HepG2 (cell line): Measurements from ENCODE around the gene ZNF792. TPM values are rescaled to one million over a fixed set of nuclear protein-coding genes. Genes with fewer than 3 reads are reported as not detected.
"Not testable (repeated sequence)": the region's sequence is repeated elsewhere in the genome, so short reads cannot be mapped to it uniquely, and the experiment has no call there.

Experiments used
- ATAC-seq: fragments of 200-7000 bp; cut with Tn5 transposase; 3 replicates; pipeline ENCODE4 v1.9.1; 2020; ENCODE audit warnings: mild to moderate bottlenecking, moderate library complexity
- BruUV-seq: library from RNA; stranded (reverse); fragments of 400-500 nt; replicated peaks from 2 replicates; lab custom pipeline; 2021; lab: Mats Ljungman, UMichigan
- CTCF ChIA-PET: fragments of 300-600 bp; formaldehyde crosslinking; extraction: SDS; loops from one replicate; lab custom pipeline; 2021; ENCODE audit warnings: low total read pairs, inconsistent platforms, low intra/inter-chr PET ratio; lab: Yijun Ruan, JAX
- POLR2A ChIA-PET: fragments of 350-600 bp; sonication (Branson Sonifier 250); formaldehyde crosslinking; loops from one replicate; lab custom pipeline; 2020; ENCODE audit warnings: antibody characterized with exemption, inconsistent platforms; lab: Yijun Ruan, JAX
- DNase-seq: peaks from one replicate; pipeline ENCODE4 v3.0.0-alpha.2; 2015; ENCODE audit warnings: low spot score
- FAIRE-seq: peaks from 3 replicates; lab custom pipeline; 2011; peaks lifted over from hg19 to GRCh38; lab: Jason Lieb, UNC
- H2AFZ ChIP-seq: one replicate; pipeline ENCODE4 v1.6.1; 2011; ENCODE audit warnings: low read length, inconsistent platforms
- H3K27ac ChIP-seq: fragments of 300-600 bp; 3 replicates; pipeline ENCODE4 v1.8.0; 2011; ENCODE audit warnings: mixed run types, mild to moderate bottlenecking, mixed read lengths, low read length, inconsistent platforms; ENCODE audit not compliant: insufficient read depth; ENCODE audit errors: extremely low read length
- H3K27me3 ChIP-seq, 2 experiments: fragments of 200-600 bp in 1 of 2; 2 replicates in 1 of 2; 3 replicates in 1 of 2; pipeline versions ENCODE4 v1.6.0 to v1.8.0; 2011; ENCODE audit warnings: low read length in 2 of 2, mild to moderate bottlenecking in 2 of 2, moderate library complexity in 2 of 2, inconsistent platforms in 1 of 2; ENCODE audit not compliant: insufficient read depth in 2 of 2, control insufficient read depth in 1 of 2
- H3K36me3 ChIP-seq, 2 experiments: fragments of 200-600 bp in 1 of 2; replicated peaks in 1 of 2; 2 replicates in 1 of 2; 3 replicates in 1 of 2; pipeline versions ENCODE4 v1.5.1 to v1.8.0; 2011; ENCODE audit warnings: low read length in 2 of 2, inconsistent platforms in 1 of 2; ENCODE audit not compliant: insufficient read depth in 2 of 2, control insufficient read depth in 1 of 2
- H3K4me1 ChIP-seq: 2 replicates; pipeline ENCODE4 v1.5.1; 2012; ENCODE audit warnings: low read length, inconsistent platforms; ENCODE audit not compliant: insufficient read depth
- H3K4me2 ChIP-seq: 2 replicates; pipeline ENCODE4 v1.6.0; 2011; ENCODE audit warnings: low read depth, low read length, inconsistent platforms
- H3K4me3 ChIP-seq, 3 experiments: fragments of 200-600 bp in 1 of 3; sonication (generic), shearing (Covaris generic) in 1 of 3; replicated peaks in 1 of 3; 2 replicates each; pipeline ENCODE4 v1.5.1; 2011 to 2016; ENCODE audit warnings: low read length in 3 of 3, inconsistent platforms in 2 of 3, low read depth in 2 of 3, mild to moderate bottlenecking in 2 of 3, control low read depth in 1 of 3, mixed read lengths in 1 of 3; ENCODE audit not compliant: insufficient read depth in 1 of 3
- H3K79me2 ChIP-seq: one replicate; pipeline ENCODE4 v1.6.1; 2011; ENCODE audit warnings: low read length, inconsistent platforms; ENCODE audit not compliant: insufficient read depth
- H3K9ac ChIP-seq: 2 replicates; pipeline ENCODE4 v1.6.0; 2011; ENCODE audit warnings: mild to moderate bottlenecking, low read depth, low read length, inconsistent platforms; ENCODE audit not compliant: insufficient read depth
- H3K9me3 ChIP-seq: 2 replicates; pipeline ENCODE4 v1.5.1; 2012; ENCODE audit warnings: mild to moderate bottlenecking, low read length
- H4K20me1 ChIP-seq: 2 replicates; pipeline ENCODE4 v1.6.0; 2011; ENCODE audit warnings: inconsistent platforms, mild to moderate bottlenecking, low read length, moderate library complexity; ENCODE audit not compliant: insufficient read depth
- ZFP41 ChIP-seq: sonication (generic); formaldehyde crosslinking; IDR thresholded peaks from 2 replicates; pipeline ENCODE4 v1.4.0; 2020; ENCODE audit warnings: mild to moderate bottlenecking, missing genetic modification reagents, borderline replicate concordance
- ZNF121 ChIP-seq: sonication (generic); formaldehyde crosslinking; IDR thresholded peaks from 2 replicates; pipeline ENCODE4 v1.5.0; 2020; ENCODE audit warnings: mild to moderate bottlenecking, missing genetic modification reagents
- WGBS: methylation state at CpG from one replicate; pipeline ENCODE4 v1.1.6; 2017; ENCODE audit warnings: low lambda C conversion rate; 5-methylcytosine and 5-hydroxymethylcytosine counted together
- in situ Hi-C: cut with HindIII; loops from 2 replicates; pipeline ENCODE4 v1.10.0; 2017; ENCODE audit warnings: low pct_unique_long_range_greater_than_20kb; ENCODE audit not compliant: extremely low pct_ligation_motif_present
- intact Hi-C: fragments of 100-400 bp; cut with micrococcal nuclease; formaldehyde crosslinking; loops from one replicate; pipeline ENCODE4 v1.10.0; 2022; ENCODE audit not compliant: unreplicated experiment
- polyA plus RNA-seq, 8 experiments: library from polyadenylated mRNA; depleted of rRNA in 3 of 8; stranded (reverse) in 7 of 8; unstranded in 1 of 8; fragments of >200 nt; fragmentation: Illumina TruSeq in 4 of 8; extraction: Trizol in 4 of 8; gene quantifications; 2 replicates each; pipeline versions ENCODE4 v1.2.1 to v1.2.3, GENCODE V29; 2011 to 2016; ENCODE audit warnings: low read depth in 4 of 8, missing spikeins in 1 of 8, mixed read lengths in 1 of 8; ENCODE audit not compliant: insufficient read depth in 1 of 8
- total RNA-seq, 5 experiments: library from RNA; depleted of rRNA; stranded (reverse); fragments of >200 nt; fragmentation: Illumina TruSeq; extraction: Trizol; gene quantifications; 2 replicates each; pipeline ENCODE4 v1.2.3, GENCODE V29; 2016; ENCODE audit warnings: low read depth in 1 of 5
- TF ChIP-seq, protein P1 (sequence below): sonication (generic); formaldehyde crosslinking; IDR thresholded peaks from 2 replicates; pipeline ENCODE4 v1.5.1; 2020; ENCODE audit warnings: mild to moderate bottlenecking, missing genetic modification reagents, moderate library complexity

Gene ZNF792
- total and polyA plus RNA-seq, 2 of the 13 experiments (the other 11 are each of a cell fraction or from before 2014, with no cell fraction given) = 5.5 to 11.5 TPM

DNA sequence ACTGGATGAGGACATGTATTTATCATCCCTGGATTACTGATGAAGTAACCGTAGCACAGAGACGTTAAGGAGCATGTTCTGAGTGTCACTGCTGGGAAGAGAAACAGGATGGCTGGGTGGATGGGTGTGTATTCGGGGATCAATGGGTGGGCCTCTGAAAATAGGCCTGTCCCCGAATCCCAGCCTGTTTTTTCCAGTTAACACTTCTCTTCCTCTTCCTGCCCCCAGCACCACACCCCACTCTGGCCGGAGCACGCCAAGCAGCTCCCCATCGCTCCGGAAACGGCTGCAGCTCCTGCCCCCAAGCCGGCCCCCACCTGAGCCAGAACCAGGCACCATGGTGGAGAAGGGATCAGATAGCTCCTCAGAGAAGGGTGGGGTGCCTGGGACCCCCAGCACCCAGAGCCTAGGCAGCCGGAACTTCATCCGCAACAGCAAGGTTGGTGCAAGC is 44.9 kb upstream of the ZNF792 start (continued):
- TF ChIP-seq, protein P1, sequence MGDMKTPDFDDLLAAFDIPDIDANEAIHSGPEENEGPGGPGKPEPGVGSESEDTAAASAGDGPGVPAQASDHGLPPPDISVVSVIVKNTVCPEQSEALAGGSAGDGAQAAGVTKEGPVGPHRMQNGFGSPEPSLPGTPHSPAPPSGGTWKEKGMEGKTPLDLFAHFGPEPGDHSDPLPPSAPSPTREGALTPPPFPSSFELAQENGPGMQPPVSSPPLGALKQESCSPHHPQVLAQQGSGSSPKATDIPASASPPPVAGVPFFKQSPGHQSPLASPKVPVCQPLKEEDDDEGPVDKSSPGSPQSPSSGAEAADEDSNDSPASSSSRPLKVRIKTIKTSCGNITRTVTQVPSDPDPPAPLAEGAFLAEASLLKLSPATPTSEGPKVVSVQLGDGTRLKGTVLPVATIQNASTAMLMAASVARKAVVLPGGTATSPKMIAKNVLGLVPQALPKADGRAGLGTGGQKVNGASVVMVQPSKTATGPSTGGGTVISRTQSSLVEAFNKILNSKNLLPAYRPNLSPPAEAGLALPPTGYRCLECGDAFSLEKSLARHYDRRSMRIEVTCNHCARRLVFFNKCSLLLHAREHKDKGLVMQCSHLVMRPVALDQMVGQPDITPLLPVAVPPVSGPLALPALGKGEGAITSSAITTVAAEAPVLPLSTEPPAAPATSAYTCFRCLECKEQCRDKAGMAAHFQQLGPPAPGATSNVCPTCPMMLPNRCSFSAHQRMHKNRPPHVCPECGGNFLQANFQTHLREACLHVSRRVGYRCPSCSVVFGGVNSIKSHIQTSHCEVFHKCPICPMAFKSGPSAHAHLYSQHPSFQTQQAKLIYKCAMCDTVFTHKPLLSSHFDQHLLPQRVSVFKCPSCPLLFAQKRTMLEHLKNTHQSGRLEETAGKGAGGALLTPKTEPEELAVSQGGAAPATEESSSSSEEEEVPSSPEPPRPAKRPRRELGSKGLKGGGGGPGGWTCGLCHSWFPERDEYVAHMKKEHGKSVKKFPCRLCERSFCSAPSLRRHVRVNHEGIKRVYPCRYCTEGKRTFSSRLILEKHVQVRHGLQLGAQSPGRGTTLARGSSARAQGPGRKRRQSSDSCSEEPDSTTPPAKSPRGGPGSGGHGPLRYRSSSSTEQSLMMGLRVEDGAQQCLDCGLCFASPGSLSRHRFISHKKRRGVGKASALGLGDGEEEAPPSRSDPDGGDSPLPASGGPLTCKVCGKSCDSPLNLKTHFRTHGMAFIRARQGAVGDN (CRISPR knock-in tag) = 0 out of 2 replicates have a peak, but pooled peaks have one; percentile 21
- no peak for TF ChIP-seq ZFP41 (CRISPR knock-in tag)
- TF ChIP-seq, all 625 proteins: peak for 7

- H3K4me3 ChIP-seq, in situ Hi-C loops, ATAC-seq, H3K27ac ChIP-seq, FAIRE-seq, intact Hi-C loops: not testable (repeated sequence)
- H3K4me1 ChIP-seq = peaks cover 56% of the 10 kb centered on the region
- WGBS = 95% methylated on average over 8 of the region's 8 CpGs
- peak; percentile 65; the same call in 1 of the 2 replicates for TF ChIP-seq ZNF121 (CRISPR knock-in tag)
- TF ChIP-seq, all 625 proteins: peak for 1; not testable (repeated sequence) for 624
- H3K9ac ChIP-seq, DNase-seq, H3K27me3 ChIP-seq, H3K4me2 ChIP-seq, CTCF ChIA-PET, H2AFZ ChIP-seq, H3K9me3 ChIP-seq, BruUV-seq: not testable (repeated sequence)
- Histone ChIP-seq H4K20me1 (peaks cover 46% of the 10 kb centered on the region), H3K79me2 (peaks cover 35% of the 10 kb centered on the region), H3K36me3 (peaks cover 22 to 31% of the 10 kb centered on the region in 2 experiments)
- POLR2A ChIA-PET = interaction anchor here (1.1 to 4.3 kb wide), 3 partner anchors 9 to 33 kb away, joined by 3 to 75 read pairs (median 10); no protein-coding TSS in a partner anchor
These were observed 43.4 kb upstream of the ZNF792 start for GRCh38 chr19:35007427-35007826.
